Measurements from ENCODE around the gene CSF2RB. TPM values are rescaled to one million over a fixed set of nuclear protein-coding genes. Genes with fewer than 3 reads are reported as not detected.

Gene CSF2RB
- polyA plus RNA-seq (2012; ENCODE audit: insufficient read length, low read depth), result not detected

GRCh38 chr22:36913427-36914389 lies at the start of gene CSF2RB:
Gene CSF2RB (plus strand): TSS chr22:36913628. CDS start chr22:36922208, 8,580 bp downstream.
- TF ChIP-seq SIN3A (IDR thresholded peaks at IDR 0.05; ENCODE audit: borderline replicate concordance, insufficient read depth, low read length) (no peak), POLR2AphosphoS5 (IDR thresholded peaks at IDR 0.05; ENCODE audit: low read depth, low read length) (no peak), TAF1 (IDR thresholded peaks at IDR 0.05; ENCODE audit: borderline replicate concordance, insufficient read depth, low read length) (no peak), FOXP2 (optimal IDR thresholded peaks at IDR 0.05; ENCODE audit: borderline replicate concordance, extremely low read depth, extremely low read length, insufficient read depth) (no peak)
- TF ChIP-seq, protein P1, sequence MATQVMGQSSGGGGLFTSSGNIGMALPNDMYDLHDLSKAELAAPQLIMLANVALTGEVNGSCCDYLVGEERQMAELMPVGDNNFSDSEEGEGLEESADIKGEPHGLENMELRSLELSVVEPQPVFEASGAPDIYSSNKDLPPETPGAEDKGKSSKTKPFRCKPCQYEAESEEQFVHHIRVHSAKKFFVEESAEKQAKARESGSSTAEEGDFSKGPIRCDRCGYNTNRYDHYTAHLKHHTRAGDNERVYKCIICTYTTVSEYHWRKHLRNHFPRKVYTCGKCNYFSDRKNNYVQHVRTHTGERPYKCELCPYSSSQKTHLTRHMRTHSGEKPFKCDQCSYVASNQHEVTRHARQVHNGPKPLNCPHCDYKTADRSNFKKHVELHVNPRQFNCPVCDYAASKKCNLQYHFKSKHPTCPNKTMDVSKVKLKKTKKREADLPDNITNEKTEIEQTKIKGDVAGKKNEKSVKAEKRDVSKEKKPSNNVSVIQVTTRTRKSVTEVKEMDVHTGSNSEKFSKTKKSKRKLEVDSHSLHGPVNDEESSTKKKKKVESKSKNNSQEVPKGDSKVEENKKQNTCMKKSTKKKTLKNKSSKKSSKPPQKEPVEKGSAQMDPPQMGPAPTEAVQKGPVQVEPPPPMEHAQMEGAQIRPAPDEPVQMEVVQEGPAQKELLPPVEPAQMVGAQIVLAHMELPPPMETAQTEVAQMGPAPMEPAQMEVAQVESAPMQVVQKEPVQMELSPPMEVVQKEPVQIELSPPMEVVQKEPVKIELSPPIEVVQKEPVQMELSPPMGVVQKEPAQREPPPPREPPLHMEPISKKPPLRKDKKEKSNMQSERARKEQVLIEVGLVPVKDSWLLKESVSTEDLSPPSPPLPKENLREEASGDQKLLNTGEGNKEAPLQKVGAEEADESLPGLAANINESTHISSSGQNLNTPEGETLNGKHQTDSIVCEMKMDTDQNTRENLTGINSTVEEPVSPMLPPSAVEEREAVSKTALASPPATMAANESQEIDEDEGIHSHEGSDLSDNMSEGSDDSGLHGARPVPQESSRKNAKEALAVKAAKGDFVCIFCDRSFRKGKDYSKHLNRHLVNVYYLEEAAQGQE (IDR thresholded peaks at IDR 0.05; ENCODE audit: insufficient read depth in 1 of 2, low read depth in 2 of 2, low read length in 2 of 2), result no peak

GRCh38 chr22:36863979-36864378 lies 49.4 kb upstream of the CSF2RB start:
- TF ChIP-seq, protein P1 (IDR thresholded peaks at IDR 0.05; ENCODE audit: insufficient read depth in 1 of 2, low read depth in 2 of 2, low read length in 2 of 2), result no peak
- TF ChIP-seq POLR2AphosphoS5 (IDR thresholded peaks at IDR 0.05; ENCODE audit: low read depth, low read length) (no peak), FOXP2 (optimal IDR thresholded peaks at IDR 0.05; ENCODE audit: borderline replicate concordance, extremely low read depth, extremely low read length, insufficient read depth) (no peak), TAF1 (IDR thresholded peaks at IDR 0.05; ENCODE audit: borderline replicate concordance, insufficient read depth, low read length) (no peak), SIN3A (IDR thresholded peaks at IDR 0.05; ENCODE audit: borderline replicate concordance, insufficient read depth, low read length) (no peak)

DNA sequence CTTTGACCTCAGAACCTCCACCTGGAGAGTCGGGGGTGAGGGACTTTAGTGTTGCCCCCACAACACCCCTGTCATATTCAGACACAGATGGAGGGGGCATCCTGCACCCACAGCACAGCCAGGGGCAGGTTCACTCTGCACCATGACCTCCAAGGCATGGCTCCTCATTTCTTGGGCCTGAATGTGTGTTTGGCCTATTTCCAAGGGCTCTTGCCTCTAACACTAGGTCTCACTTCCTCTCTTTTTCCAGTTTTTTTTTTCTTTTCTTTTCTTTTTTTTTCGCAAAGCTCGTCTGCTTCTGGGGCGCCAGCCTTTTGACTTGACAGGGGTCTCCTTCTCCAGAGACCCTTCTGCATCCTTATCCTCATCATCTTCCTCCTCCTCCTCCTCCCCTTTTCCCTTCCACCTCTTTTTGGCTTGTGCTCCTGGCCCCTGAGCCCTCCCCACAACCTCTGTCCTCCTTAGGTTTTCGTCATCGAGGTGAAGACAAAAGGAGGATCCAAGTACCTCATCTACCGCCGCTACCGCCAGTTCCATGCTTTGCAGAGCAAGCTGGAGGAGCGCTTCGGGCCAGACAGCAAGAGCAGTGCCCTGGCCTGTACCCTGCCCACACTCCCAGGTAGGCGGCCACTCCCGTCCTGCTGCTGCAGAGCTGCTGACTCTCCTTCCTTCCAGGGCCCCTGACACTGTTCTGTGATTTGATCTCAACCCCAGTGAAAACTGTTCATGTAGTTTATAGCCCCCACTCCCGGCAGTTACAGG lies 48.8 kb upstream of the CSF2RB start:
- TF ChIP-seq FOXP2 (optimal IDR thresholded peaks at IDR 0.05; ENCODE audit: borderline replicate concordance, extremely low read depth, extremely low read length, insufficient read depth) (no peak), TAF1 (IDR thresholded peaks at IDR 0.05; ENCODE audit: borderline replicate concordance, insufficient read depth, low read length) (no peak), SIN3A (IDR thresholded peaks at IDR 0.05; ENCODE audit: borderline replicate concordance, insufficient read depth, low read length) (no peak), POLR2AphosphoS5 (IDR thresholded peaks at IDR 0.05; ENCODE audit: low read depth, low read length) (no peak)
- TF ChIP-seq, protein P1 (IDR thresholded peaks at IDR 0.05; ENCODE audit: insufficient read depth in 1 of 2, low read depth in 2 of 2, low read length in 2 of 2), result no peak

DNA sequence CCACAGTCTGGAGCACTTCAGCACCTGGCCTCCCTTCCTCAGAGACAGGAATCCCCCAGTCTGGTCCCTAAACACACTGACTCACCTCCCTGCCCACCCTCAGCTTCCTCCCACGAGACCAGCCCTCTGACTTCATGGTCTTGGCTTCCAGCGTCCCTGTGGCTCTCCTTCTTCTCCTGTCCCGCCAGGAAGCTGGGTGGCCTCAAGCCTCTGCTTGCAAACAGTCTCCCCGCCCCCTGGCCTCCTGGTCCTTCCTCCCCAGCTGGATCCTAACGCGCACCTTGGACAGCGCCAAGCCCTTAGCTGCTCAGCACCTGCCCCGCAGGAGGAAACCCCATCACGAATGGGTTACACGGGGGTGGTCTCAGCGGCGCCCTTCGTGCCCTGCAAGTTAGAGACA lies 48.1 kb upstream of the CSF2RB start:
- TF ChIP-seq, protein P1 (IDR thresholded peaks at IDR 0.05; ENCODE audit: insufficient read depth in 1 of 2, low read depth in 2 of 2, low read length in 2 of 2), result peak; percentile 82 to 92
- TF ChIP-seq FOXP2 (optimal IDR thresholded peaks at IDR 0.05; ENCODE audit: borderline replicate concordance, extremely low read depth, extremely low read length, insufficient read depth) (no peak), SIN3A (IDR thresholded peaks at IDR 0.05; ENCODE audit: borderline replicate concordance, insufficient read depth, low read length) (no peak), TAF1 (IDR thresholded peaks at IDR 0.05; ENCODE audit: borderline replicate concordance, insufficient read depth, low read length) (no peak), POLR2AphosphoS5 (IDR thresholded peaks at IDR 0.05; ENCODE audit: low read depth, low read length) (no peak)
